Duodenal mucosa (tissue), 2 donors: ENCODE results near the gene CCDC136.

Source experiments
- H3K27ac ChIP-seq: one replicate; pipeline ENCODE4 v1.7.0; 2013; ENCODE audit warnings: low read depth, low read length
- H3K27me3 ChIP-seq, 2 donors: one replicate each; pipeline ENCODE4 v1.7.0; 2013; ENCODE audit warnings: low read length in 2 of 2, control low read depth in 1 of 2; ENCODE audit not compliant: insufficient read depth in 2 of 2, control insufficient read depth in 1 of 2
- H3K36me3 ChIP-seq, 2 donors: one replicate each; pipeline ENCODE4 v1.7.0; 2013; ENCODE audit warnings: low read length in 2 of 2, control low read depth in 1 of 2; ENCODE audit not compliant: insufficient read depth in 2 of 2, control insufficient read depth in 1 of 2
- H3K4me1 ChIP-seq, 2 donors: one replicate each; pipeline ENCODE4 v1.7.0; 2013; ENCODE audit warnings: low read length in 2 of 2, control low read depth in 1 of 2; ENCODE audit not compliant: insufficient read depth in 2 of 2, control insufficient read depth in 1 of 2
- H3K4me3 ChIP-seq, 2 donors: one replicate each; pipeline ENCODE4 v1.7.0; 2013; ENCODE audit warnings: low read length in 2 of 2, low read depth in 1 of 2
- H3K9ac ChIP-seq, 2 donors: one replicate each; pipeline ENCODE4 v1.7.0; 2013; ENCODE audit warnings: low read length in 2 of 2, low read depth in 1 of 2
- H3K9me3 ChIP-seq, 2 donors: one replicate each; pipeline ENCODE4 v1.7.0; 2013; ENCODE audit warnings: low read length in 2 of 2, control low read depth in 1 of 2; ENCODE audit not compliant: control insufficient read depth in 1 of 2

CCDC136 gene

DNA sequence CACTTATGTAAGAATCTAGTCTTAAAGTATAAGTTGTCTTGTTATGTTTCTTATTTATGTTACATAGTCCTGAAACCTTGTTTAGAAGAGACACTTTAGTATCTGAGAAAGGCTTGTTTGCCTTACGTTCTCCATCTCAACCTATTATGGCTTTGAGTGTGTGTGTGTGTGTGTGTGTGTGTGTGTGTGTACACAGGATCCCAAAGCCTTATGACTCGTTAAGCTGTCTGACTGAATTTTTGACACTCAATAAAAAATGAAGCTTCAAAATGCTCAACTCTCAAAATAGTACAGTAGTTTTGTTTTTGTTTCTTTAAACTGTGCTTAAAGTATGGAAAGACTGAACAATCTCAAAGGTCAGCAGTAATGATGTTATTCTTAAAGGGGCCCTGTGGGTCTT, 34.6 kb upstream of the CCDC136 start:
- Histone ChIP-seq H3K36me3 (peaks cover 28 to 86% of the 10 kb centered on the region in 2 donors), H3K27ac (no peak overlapping the region), H3K4me3 (no peak overlapping the region), H3K27me3 (no peaks in the 10 kb centered on the region), H3K4me1 (no peaks in the 10 kb centered on the region), H3K9ac (no peak overlapping the region), H3K9me3 (no peaks in the 10 kb centered on the region)

DNA sequence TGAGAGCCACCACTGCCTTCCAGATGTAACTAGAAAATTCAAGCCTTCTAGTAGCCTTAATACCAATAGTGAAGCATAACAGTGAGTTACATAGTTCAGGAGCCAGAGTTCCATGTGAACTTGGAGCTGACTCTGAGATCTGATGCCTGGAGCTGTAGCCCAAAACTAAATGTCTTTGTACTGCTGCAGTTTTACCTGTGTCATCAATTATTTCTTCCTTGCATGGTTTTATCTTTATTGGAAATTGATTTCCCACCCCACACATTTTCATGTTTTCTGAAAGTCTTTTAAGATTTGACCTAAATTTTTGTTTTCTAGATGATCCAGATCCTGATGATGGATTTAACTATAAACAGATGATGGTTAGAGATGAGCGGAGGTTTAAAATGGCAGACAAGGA, 33.2 kb upstream of the CCDC136 start:
- H3K4me3 ChIP-seq = no peak overlapping the region
- H3K27me3 ChIP-seq = no peaks in the 10 kb centered on the region
- no peak overlapping the region for H3K9ac ChIP-seq
- H3K4me1 ChIP-seq = no peaks in the 10 kb centered on the region
- peaks cover 30 to 86% of the 10 kb centered on the region in 2 donors for H3K36me3 ChIP-seq
- no peaks in the 10 kb centered on the region for H3K9me3 ChIP-seq
- no peak overlapping the region for H3K27ac ChIP-seq

DNA sequence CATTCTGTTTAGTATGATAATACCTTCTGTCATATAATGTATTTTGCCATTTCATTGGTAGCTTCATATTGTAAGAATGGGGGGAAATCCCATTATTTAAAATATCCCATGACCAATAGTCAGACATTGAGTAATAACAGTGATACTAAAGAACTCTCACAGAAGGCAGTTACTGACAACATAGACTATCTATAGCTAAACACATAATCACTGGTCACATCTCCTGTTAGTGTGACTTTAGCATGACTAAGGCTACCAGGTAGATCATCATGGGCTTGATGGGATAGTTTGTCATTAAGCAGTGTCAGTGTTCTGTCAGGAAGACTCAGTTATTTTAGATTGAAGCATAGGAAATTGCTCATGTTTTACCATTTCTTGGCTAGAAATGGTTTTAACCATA, 32.5 kb upstream of the CCDC136 start:
- H3K9me3 ChIP-seq = no peaks in the 10 kb centered on the region
- no peaks in the 10 kb centered on the region for H3K4me1 ChIP-seq
- no peak overlapping the region for H3K9ac ChIP-seq
- H3K4me3 ChIP-seq = no peak overlapping the region
- no peaks in the 10 kb centered on the region for H3K27me3 ChIP-seq
- no peak overlapping the region for H3K27ac ChIP-seq
- peaks cover 28 to 87% of the 10 kb centered on the region in 2 donors for H3K36me3 ChIP-seq

DNA sequence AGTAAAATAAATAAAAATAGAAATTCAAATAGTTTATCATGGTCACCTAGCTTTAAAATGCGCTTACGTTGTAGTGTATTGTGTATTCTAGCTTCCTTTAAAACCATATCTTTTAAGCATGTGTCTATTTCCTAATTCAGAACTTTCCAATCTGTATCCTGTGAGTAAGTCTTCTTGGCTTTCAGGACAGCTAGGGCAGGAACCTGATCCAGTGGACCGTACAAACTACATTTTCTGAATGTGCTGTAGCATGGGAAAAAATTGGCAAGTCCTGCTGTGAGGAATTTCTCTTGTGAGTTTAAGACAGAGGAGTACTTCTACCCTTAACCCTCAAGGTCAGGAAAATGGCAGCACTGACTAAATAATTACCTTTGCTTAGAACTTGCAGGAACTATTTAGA, 28.2 kb upstream of the CCDC136 start:
- H3K27me3 ChIP-seq = no peaks in the 10 kb centered on the region
- no peaks in the 10 kb centered on the region for H3K4me1 ChIP-seq
- no peak overlapping the region for H3K4me3 ChIP-seq
- no peaks in the 10 kb centered on the region for H3K9me3 ChIP-seq
- peaks cover 34 to 75% of the 10 kb centered on the region in 2 donors for H3K36me3 ChIP-seq
- H3K9ac ChIP-seq = no peak overlapping the region
- no peak overlapping the region for H3K27ac ChIP-seq

DNA sequence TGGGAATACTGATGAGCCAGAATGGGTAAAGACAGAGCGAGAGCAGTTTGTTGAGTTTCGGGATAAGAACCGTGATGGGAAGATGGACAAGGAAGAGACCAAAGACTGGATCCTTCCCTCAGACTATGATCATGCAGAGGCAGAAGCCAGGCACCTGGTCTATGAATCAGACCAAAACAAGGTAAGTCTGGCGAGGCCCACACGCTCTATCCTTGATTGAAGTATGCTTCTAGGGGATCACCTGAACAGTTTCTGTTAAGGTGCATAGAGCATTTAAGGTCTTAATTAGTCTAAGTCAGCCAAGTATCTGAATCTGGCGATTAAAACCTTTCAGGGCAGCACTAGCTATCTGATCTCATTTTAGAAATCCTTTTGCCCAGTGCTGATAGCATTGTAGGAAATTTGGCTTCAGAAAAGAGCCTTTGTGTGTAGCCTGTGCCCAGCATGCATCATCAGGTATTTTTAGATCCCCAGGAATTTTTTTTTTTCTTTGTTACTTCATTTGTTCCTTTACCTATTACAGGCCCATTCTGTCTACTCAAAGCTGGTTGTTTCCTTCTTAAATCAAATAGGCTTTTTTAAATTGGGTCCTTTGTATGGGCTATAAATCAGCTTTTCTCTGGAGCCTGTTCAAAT, 24.2 kb upstream of the CCDC136 start:
- Histone ChIP-seq H3K27ac (no peak overlapping the region), H3K9me3 (no peaks in the 10 kb centered on the region), H3K4me1 (no peaks in the 10 kb centered on the region), H3K27me3 (no peaks in the 10 kb centered on the region), H3K36me3 (peaks cover 33 to 68% of the 10 kb centered on the region in 2 donors), H3K4me3 (no peak overlapping the region), H3K9ac (no peak overlapping the region)

DNA sequence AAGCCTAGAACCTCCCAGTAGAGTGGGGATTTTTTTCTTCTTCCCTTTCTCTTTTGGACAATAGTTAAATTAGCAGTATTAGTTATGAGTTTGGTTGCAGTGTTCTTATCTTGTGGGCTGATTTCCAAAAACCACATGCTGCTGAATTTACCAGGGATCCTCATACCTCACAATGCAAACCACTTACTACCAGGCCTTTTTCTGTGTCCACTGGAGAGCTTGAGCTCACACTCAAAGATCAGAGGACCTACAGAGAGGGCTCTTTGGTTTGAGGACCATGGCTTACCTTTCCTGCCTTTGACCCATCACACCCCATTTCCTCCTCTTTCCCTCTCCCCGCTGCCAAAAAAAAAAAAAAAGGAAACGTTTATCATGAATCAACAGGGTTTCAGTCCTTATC, 21.5 kb upstream of the CCDC136 start:
- Histone ChIP-seq H3K4me1 (no peaks in the 10 kb centered on the region), H3K27ac (no peak overlapping the region), H3K36me3 (peaks cover 44 to 55% of the 10 kb centered on the region in 2 donors)

DNA sequence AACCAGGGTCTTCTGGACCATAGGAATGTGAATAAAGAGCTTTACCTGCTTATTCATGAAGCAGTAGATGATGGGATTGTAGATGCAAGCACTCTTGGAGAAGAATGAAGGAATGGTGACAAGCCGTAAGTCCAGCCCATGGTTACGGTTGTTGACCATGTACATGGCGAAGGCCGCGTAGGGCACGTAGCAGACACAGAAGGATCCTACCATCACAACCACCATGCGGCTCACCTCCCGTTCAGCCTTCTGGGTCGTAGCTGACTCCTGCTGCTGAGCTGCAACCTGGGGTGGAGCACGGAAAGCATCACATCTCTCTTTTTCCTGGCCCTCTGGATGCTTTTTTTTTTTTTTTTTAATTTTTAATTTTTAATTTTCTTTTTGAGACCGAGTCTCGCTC, 18.2 kb upstream of the CCDC136 start:
- Histone ChIP-seq H3K4me1 (no peaks in the 10 kb centered on the region), H3K4me3 (no peak overlapping the region), H3K9ac (no peak overlapping the region), H3K27me3 (no peaks in the 10 kb centered on the region), H3K36me3 (peaks cover 36 to 37% of the 10 kb centered on the region in 2 donors), H3K9me3 (peaks cover 2 to 12% of the 10 kb centered on the region in 2 donors), H3K27ac (no peak overlapping the region)

More for the DNA sequence above, 21.5 kb upstream of the CCDC136 start:
- Histone ChIP-seq H3K27me3 (no peaks in the 10 kb centered on the region), H3K9ac (no peak overlapping the region), H3K4me3 (no peak overlapping the region), H3K9me3 (no peaks in the 10 kb centered on the region)

DNA sequence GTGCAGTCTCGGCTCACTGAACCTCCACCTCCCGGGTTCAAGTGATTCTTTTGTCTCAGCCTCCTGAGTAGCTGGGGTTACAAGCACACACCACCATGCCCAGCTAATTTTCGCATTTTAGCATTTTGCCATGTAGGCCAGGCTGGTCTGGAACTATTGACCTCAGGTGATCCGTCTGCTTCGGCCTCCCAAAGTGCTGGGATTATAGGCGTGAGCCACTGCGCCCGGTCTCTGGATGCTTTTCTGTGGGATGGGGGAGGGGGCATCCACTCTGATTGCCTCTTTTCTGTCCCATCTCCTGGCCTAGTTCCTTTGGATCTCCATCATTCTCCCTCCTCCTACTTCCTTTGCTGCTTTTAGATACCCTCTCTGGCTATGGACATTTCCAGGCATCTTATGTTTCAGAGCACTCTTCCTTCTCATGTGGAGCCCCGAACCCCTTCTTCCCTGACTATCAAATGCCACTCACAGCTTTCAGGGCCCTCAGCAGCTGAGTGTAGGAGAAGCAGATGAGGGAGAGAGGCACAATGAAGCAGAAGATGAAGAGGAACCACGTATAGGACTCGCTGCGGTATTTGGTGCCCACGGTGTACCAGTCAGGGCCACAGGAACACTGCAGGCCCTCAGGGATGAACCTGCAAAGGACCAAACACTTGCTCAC, 17.6 kb upstream of the CCDC136 start:
- Histone ChIP-seq H3K9ac (no peak overlapping the region), H3K9me3 (peaks cover 2 to 12% of the 10 kb centered on the region in 2 donors), H3K27me3 (no peaks in the 10 kb centered on the region), H3K27ac (no peak overlapping the region), H3K4me1 (no peaks in the 10 kb centered on the region), H3K36me3 (peaks cover 32 to 33% of the 10 kb centered on the region in 2 donors), H3K4me3 (no peak overlapping the region)

DNA sequence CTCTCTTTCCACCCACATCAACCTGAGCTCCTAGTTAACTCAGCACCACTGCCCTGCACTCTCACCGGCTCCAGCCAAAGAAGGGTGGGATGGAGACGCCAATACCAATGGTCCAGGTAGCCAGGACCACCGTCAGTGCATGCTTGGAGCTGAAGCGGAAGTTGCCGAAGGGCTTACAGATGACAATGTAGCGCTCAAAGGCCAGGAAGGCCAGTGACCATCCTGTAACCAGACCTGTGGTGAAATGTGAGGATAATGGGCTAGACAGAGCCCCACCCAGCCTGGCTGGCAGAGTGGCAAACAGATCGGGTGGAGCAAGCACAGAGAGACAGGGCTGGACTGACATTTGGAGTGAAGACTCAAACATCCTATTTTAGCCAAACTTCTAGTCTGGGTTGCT, 16.8 kb upstream of the CCDC136 start:
- no peak overlapping the region for H3K9ac ChIP-seq
- H3K36me3 ChIP-seq = peaks cover 25 to 27% of the 10 kb centered on the region in 2 donors
- no peak overlapping the region for H3K4me3 ChIP-seq
- H3K27me3 ChIP-seq = no peaks in the 10 kb centered on the region
- no peak overlapping the region for H3K27ac ChIP-seq
- no peaks in the 10 kb centered on the region for H3K4me1 ChIP-seq
- peaks cover 2 to 12% of the 10 kb centered on the region in 2 donors for H3K9me3 ChIP-seq

DNA sequence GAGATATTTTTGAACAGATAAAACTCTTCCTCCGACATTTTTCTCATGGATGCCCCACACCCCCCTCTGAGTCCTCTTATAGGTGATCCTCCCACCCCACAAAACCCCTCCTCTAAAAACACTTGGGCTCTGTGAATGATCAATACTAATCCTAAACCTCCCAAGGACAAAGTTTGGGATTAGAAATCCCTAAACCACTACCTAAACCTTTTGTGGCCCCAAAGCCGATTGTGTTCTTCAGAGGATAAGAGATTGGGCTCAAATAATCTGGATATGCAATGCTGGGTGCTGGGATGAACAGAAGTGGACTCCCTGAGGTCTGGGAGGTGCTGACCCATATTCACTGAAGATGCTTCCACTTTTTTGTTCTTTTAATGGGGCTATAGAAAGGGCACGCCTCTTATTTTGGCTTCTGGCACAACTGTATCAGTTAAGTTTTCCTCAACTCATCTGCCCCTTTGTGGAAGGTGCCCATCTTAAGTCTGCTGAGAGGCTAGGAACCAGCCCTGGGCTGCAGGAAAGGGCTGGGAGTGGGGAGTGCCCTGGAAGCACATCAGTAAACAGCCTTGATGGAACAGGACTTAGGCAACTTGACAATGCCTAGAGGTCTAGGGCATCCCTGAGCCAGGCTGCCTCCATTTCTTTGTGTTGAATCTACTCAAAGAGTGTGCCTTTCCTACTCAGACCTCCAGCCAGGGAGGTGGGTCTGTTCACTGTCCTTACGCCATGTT, 15.9 kb upstream of the CCDC136 start, which contains the start of gene OPN1SW:
TSS of gene OPN1SW (minus strand) at position 51 of the 731 bp plus-strand sequence. CDS start at position 38, 13 bp downstream.
- H3K4me1 ChIP-seq = no peaks in the 10 kb centered on the region
- no peak within 1 kb of the TSS for H3K27ac ChIP-seq
- no peak within 1 kb of the TSS for H3K4me3 ChIP-seq
- peaks cover 20 to 24% of the 10 kb centered on the region in 2 donors for H3K36me3 ChIP-seq
- H3K9me3 ChIP-seq = peaks cover 2 to 12% of the 10 kb centered on the region in 2 donors
- H3K9ac ChIP-seq = no peak within 1 kb of the TSS
- no peaks in the 10 kb centered on the region for H3K27me3 ChIP-seq
